GM12878 (cell line): Measurements from ENCODE around the gene RGS6. TPM values are rescaled to one million over a fixed set of nuclear protein-coding genes. Genes with fewer than 3 reads are reported as not detected.

ENCODE experiments used
- ATAC-seq: fragments of 200-7000 bp; cut with Tn5 transposase; 3 replicates; pipeline ENCODE4 v1.9.1; 2020; ENCODE audit warnings: mild to moderate bottlenecking, moderate library complexity
- BruUV-seq: library from RNA; stranded (reverse); fragments of 400-500 nt; replicated peaks from 2 replicates; lab custom pipeline; 2021; lab: Mats Ljungman, UMichigan
- CTCF ChIA-PET: fragments of 300-600 bp; sonication (Branson Sonifier 250); formaldehyde crosslinking; extraction: SDS; loops from one replicate; lab custom pipeline; 2021; ENCODE audit warnings: inconsistent platforms; lab: Yijun Ruan, JAX
- POLR2A ChIA-PET: fragments of 350-600 bp; formaldehyde crosslinking; extraction: SDS; loops from one replicate; lab custom pipeline; 2021; ENCODE audit warnings: inconsistent platforms; lab: Charles Lee
- RAD21 ChIA-PET: fragments of 300-600 bp; sonication (Branson Sonifier 250); formaldehyde crosslinking; loops from one replicate; lab custom pipeline; 2023; ENCODE audit warnings: antibody characterized with exemption; ENCODE audit not compliant: unreplicated experiment; lab: Charles Lee
- SMC1A ChIA-PET: fragments of 300-600 bp; sonication (Branson Sonifier 250); formaldehyde crosslinking; loops from one replicate; lab custom pipeline; 2023; ENCODE audit not compliant: unreplicated experiment, uncharacterized antibody; lab: Charles Lee
- DNase-seq: peaks from one replicate; pipeline ENCODE4 v3.0.0-alpha.2; 2011; ENCODE audit warnings: low read depth, low spot score
- FAIRE-seq: peaks from 3 replicates; lab custom pipeline; 2011; peaks lifted over from hg19 to GRCh38; lab: Jason Lieb, UNC
- H2AFZ ChIP-seq: 2 replicates; pipeline ENCODE4 v1.6.0; 2011; ENCODE audit warnings: low read depth, low read length, control low read depth; ENCODE audit not compliant: control insufficient read depth
- H3K27ac ChIP-seq: 2 replicates; pipeline ENCODE4 v1.5.1; 2011; ENCODE audit warnings: control low read depth; ENCODE audit not compliant: control insufficient read depth, insufficient read depth
- H3K27me3 ChIP-seq, 2 experiments: replicated peaks in 1 of 2; 2 replicates each; pipeline versions ENCODE4 v1.6.0 to v1.6.1; 2011; ENCODE audit warnings: low read length in 1 of 2; ENCODE audit not compliant: control insufficient read depth in 2 of 2, insufficient read depth in 2 of 2
- H3K36me3 ChIP-seq, 2 experiments: 2 replicates each; pipeline ENCODE4 v1.5.1; 2011; ENCODE audit warnings: low read length in 1 of 2; ENCODE audit not compliant: control insufficient read depth in 2 of 2, insufficient read depth in 2 of 2
- H3K4me1 ChIP-seq: 2 replicates; pipeline ENCODE4 v1.6.1; 2011; ENCODE audit warnings: mild to moderate bottlenecking, low read length, moderate library complexity, mixed read lengths; ENCODE audit not compliant: control insufficient read depth, insufficient read depth
- H3K4me2 ChIP-seq: 2 replicates; pipeline ENCODE4 v1.6.0; 2011; ENCODE audit warnings: control low read depth; ENCODE audit not compliant: control insufficient read depth, insufficient read depth
- H3K4me3 ChIP-seq: fragments of 200-600 bp; sonication (generic); 2 replicates; pipeline ENCODE4 v1.5.1; 2016
- H3K79me2 ChIP-seq: 2 replicates; pipeline ENCODE4 v1.6.0; 2011; ENCODE audit warnings: low read length; ENCODE audit not compliant: control insufficient read depth, insufficient read depth
- H3K9ac ChIP-seq: 2 replicates; pipeline ENCODE4 v1.8.0; 2011; ENCODE audit warnings: low read length, control low read depth, mixed read lengths; ENCODE audit not compliant: control insufficient read depth, insufficient read depth
- H3K9me3 ChIP-seq: replicated peaks from 3 replicates; pipeline ENCODE4 v1.5.1; 2011; ENCODE audit warnings: mild to moderate bottlenecking, low read length; ENCODE audit not compliant: control insufficient read depth, insufficient read depth
- H4K20me1 ChIP-seq: 2 replicates; pipeline ENCODE4 v1.6.0; 2011; ENCODE audit not compliant: control insufficient read depth, insufficient read depth
- DPF2 ChIP-seq: fragments of 450-650 bp; IDR thresholded peaks from 2 replicates; pipeline ENCODE4 v1.6.1; 2017; ENCODE audit warnings: mild to moderate bottlenecking
- EP300 ChIP-seq, 2 experiments: fragments of 150-350 bp in 1 of 2; IDR thresholded peaks; 2 replicates each; pipeline ENCODE4 v1.6.1; 2011 to 2012; ENCODE audit warnings: low read depth in 2 of 2, low read length in 2 of 2, borderline replicate concordance in 1 of 2, improper control_type of control experiment in 1 of 2, inconsistent platforms in 1 of 2; ENCODE audit not compliant: control insufficient read depth in 1 of 2
- MEF2B ChIP-seq: fragments of 450-650 bp; IDR thresholded peaks from 2 replicates; pipeline ENCODE4 v1.6.1; 2018; ENCODE audit warnings: mild to moderate bottlenecking, moderate library complexity; ENCODE audit not compliant: partially characterized antibody, poor library complexity, severe bottlenecking
- NFIC ChIP-seq: IDR thresholded peaks from 2 replicates; pipeline ENCODE4 v1.6.1; 2012; ENCODE audit warnings: low read depth, mild to moderate bottlenecking, inconsistent platforms, low read length, moderate library complexity
- POLR2A ChIP-seq: IDR thresholded peaks from 2 replicates; pipeline ENCODE4 v1.6.1; 2011; ENCODE audit warnings: low read depth, mild to moderate bottlenecking, low read length
- POLR2AphosphoS5 ChIP-seq: IDR thresholded peaks from 2 replicates; pipeline ENCODE4 v1.6.1; 2011; ENCODE audit warnings: mild to moderate bottlenecking, low read length, inconsistent platforms
- SP1 ChIP-seq: IDR thresholded peaks from one replicate; pipeline ENCODE4 v1.6.1; 2011; ENCODE audit warnings: low read depth, low read length
- WRNIP1 ChIP-seq: IDR thresholded peaks from 2 replicates; pipeline ENCODE4 v1.6.1; 2011; ENCODE audit warnings: low read depth, low read length, improper control_type of control experiment, borderline replicate concordance
- ZBED1 ChIP-seq: IDR thresholded peaks from 2 replicates; pipeline ENCODE4 v1.6.1; 2016; ENCODE audit warnings: borderline replicate concordance
- WGBS: methylation state at CpG from one replicate; pipeline ENCODE4 v1.1.6; 2016; ENCODE audit warnings: low lambda C conversion rate; ENCODE audit not compliant: insufficient replicate concordance, insufficient coverage; ENCODE audit errors: missing lambda C conversion rate; 5-methylcytosine and 5-hydroxymethylcytosine counted together
- in situ Hi-C: fragments of 300-500 bp; cut with MboI; formaldehyde crosslinking; loops from 9 replicates; pipeline ENCODE4 v1.14.3; 2018; ENCODE audit warnings: mixed read lengths
- intact Hi-C: fragments of 100-400 bp; cut with micrococcal nuclease; formaldehyde crosslinking; loops from one replicate; pipeline ENCODE4 v1.14.2; 2022; ENCODE audit not compliant: unreplicated experiment
- polyA plus RNA-seq, 11 experiments: library from polyadenylated mRNA; depleted of rRNA in 4 of 11; unstranded in 6 of 11; stranded (reverse) in 5 of 11; fragments of >200 nt; fragmentation: Nextera tagmentation in 4 of 11; fragmentation: Illumina TruSeq in 1 of 11; extraction: Ambion mirVana in 4 of 11; extraction: Trizol in 1 of 11; gene quantifications; 1 replicate in 1 of 11; 2 replicates in 10 of 11; pipeline versions ENCODE4 v1.2.1 to v1.2.3, GENCODE V29; 2011 to 2016; ENCODE audit warnings: inconsistent platforms in 2 of 11, missing spikeins in 2 of 11, low read depth in 1 of 11
- total RNA-seq, 4 experiments: library from RNA; depleted of rRNA in 3 of 4; stranded (reverse); fragments of >200 nt in 3 of 4; fragmentation: Illumina TruSeq in 1 of 4; extraction: Trizol in 1 of 4; gene quantifications; 2 replicates each; pipeline versions ENCODE4 v1.2.1 to v1.2.3, GENCODE V29; 2013 to 2021
- TF ChIP-seq, protein P1 (sequence below): IDR thresholded peaks from 2 replicates; pipeline ENCODE4 v1.6.1; 2011; ENCODE audit warnings: low read depth, mild to moderate bottlenecking, low read length, moderate library complexity, borderline replicate concordance; ENCODE audit errors: extremely low read depth
- TF ChIP-seq, protein P2 (sequence below): fragments of 450-650 bp; IDR thresholded peaks from 2 replicates; pipeline ENCODE4 v1.6.1; 2016; ENCODE audit warnings: mild to moderate bottlenecking

The RGS6 gene
- total and polyA plus RNA-seq, 10 of the 15 experiments (the other 5 are each of a cell fraction or from before 2014, with no cell fraction given): 3.9 to 18.1 (median 12.4) TPM

DNA sequence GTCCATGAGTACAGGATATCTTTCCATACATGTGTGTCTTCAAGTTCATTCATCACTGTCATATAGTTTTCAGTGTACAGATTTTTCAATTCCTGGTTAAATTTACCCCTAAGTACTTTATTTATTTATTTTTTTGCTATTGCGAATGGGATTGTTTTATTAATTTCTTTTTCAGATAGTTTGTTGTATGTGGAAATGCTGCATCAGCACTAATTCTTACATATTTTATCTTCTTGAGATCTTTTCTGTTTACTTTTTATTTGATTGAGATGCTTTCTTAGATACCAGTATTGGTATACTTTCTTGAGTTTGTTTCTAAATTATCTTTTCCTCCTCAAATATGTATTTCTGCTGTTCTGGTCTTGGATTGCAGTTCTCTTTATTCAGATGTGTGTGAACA, 148.9 kb downstream of the RGS6 start (continued):
- TF ChIP-seq, protein P1, sequence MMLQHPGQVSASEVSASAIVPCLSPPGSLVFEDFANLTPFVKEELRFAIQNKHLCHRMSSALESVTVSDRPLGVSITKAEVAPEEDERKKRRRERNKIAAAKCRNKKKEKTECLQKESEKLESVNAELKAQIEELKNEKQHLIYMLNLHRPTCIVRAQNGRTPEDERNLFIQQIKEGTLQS: no peak
- TF ChIP-seq WRNIP1 (no peak), ZBED1 (no peak), POLR2A (no peak), EP300 (IDR thresholded peaks at IDR 0.05; ENCODE audit: borderline replicate concordance in 1 of 2, control insufficient read depth in 1 of 2, low read depth in 2 of 2, low read length in 2 of 2) (no peak), DPF2 (no peak), POLR2AphosphoS5 (no peak)

DNA sequence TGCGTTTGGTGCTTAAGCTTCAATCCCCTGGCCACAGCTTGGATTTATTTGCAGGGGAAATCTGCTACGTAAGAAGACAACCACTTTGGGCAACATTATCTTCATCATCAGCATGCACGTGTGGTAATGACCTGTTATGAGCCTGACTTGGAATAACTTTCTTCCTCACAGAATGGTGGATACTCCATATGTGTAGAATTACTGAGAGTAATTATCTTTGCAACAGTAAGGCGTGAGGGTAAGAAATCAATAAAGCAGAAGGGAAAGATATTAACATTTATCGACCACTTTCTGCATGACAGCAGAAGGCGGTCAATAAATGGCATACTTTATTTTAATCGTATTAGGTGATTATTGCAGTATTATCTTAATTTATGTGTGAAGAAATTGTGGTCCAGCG, 152.7 kb downstream of the RGS6 start:
- in situ Hi-C loops (no loop called here), intact Hi-C loops (no loop called here)
- Histone ChIP-seq H4K20me1 (no peaks in the 10 kb centered on the region), H3K9me3 (no peaks in the 10 kb centered on the region), H3K4me3 (no peak overlapping the region), H3K9ac (no peak overlapping the region), H2AFZ (no peak overlapping the region), H3K4me1 (no peaks in the 10 kb centered on the region), H3K27ac (no peak overlapping the region), H3K36me3 (no peaks in the 10 kb centered on the region), H3K4me2 (no peak overlapping the region), H3K27me3 (no peaks in the 10 kb centered on the region; a peak in 1 of 4 replicates), H3K79me2 (no peaks in the 10 kb centered on the region)
- POLR2A ChIA-PET: no interaction called here
- no peak for DNase-seq
- BruUV-seq: no TSS peak
- CTCF ChIA-PET: interaction anchor here (1.1 to 1.9 kb wide), 3 partner anchors 11 to 19 kb away, joined by 3 to 7 read pairs (median 6); no protein-coding TSS in a partner anchor
- no peak for ATAC-seq
- FAIRE-seq: no peak
- SMC1A ChIA-PET: interaction anchor here (0.9 to 1.8 kb wide), 4 partner anchors 12 to 89 kb away, joined by 3 to 12 read pairs (median 3); no protein-coding TSS in a partner anchor
- RAD21 ChIA-PET: interaction anchor here (1.4 kb wide), 1 partner anchor 10 kb away, joined by 3 read pairs; no protein-coding TSS in a partner anchor
- WGBS: 55% methylated on average over 8 of the region's 8 CpGs
- TF ChIP-seq, protein P2, sequence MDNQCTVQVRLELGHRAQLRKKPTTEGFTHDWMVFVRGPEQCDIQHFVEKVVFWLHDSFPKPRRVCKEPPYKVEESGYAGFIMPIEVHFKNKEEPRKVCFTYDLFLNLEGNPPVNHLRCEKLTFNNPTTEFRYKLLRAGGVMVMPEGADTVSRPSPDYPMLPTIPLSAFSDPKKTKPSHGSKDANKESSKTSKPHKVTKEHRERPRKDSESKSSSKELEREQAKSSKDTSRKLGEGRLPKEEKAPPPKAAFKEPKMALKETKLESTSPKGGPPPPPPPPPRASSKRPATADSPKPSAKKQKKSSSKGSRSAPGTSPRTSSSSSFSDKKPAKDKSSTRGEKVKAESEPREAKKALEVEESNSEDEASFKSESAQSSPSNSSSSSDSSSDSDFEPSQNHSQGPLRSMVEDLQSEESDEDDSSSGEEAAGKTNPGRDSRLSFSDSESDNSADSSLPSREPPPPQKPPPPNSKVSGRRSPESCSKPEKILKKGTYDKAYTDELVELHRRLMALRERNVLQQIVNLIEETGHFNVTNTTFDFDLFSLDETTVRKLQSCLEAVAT: no peak
- TF ChIP-seq SP1: no peak
- no peak for TF ChIP-seq MEF2B
- no peak for TF ChIP-seq NFIC
